GM21528 (cell line): Measurements from ENCODE around the gene ZNF256.

Experiments used
- ATAC-seq: cut with Tn5 transposase; IDR thresholded peaks from one replicate; pipeline ENCODE4 v1.9.1; 2021; ENCODE audit warnings: mild to moderate bottlenecking, moderate library complexity; ENCODE audit not compliant: unreplicated experiment, low FRiP score

ZNF256 gene

DNA sequence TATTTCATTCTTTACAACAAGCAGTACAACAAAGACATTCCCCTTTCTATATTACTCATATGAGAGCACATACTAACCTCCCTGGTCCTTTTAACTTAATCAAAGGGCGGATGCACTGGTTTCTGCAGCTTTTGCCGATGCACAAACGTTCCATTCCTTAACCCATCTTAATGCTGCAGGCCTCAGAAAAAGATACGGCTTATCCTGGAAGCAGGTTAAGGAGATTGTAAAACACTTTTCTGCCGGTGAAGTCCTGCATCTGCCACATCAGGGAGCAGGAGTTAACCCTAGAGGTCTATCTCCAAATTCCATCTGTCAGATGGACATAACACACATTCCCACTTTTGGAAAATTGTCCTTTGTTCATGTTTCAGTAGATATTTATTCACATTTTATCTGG lies 47.2 kb downstream of the ZNF256 start:
- no peak for ATAC-seq
